LNCAP (cell line): Measurements from ENCODE around the gene DVL2.

ENCODE experiments used
- TF ChIP-seq, protein P1 (sequence below): fragments of 450-650 bp; IDR thresholded peaks from 2 replicates; pipeline ENCODE4 v1.5.1; 2017; ENCODE audit warnings: mild to moderate bottlenecking

DVL2 gene

DNA sequence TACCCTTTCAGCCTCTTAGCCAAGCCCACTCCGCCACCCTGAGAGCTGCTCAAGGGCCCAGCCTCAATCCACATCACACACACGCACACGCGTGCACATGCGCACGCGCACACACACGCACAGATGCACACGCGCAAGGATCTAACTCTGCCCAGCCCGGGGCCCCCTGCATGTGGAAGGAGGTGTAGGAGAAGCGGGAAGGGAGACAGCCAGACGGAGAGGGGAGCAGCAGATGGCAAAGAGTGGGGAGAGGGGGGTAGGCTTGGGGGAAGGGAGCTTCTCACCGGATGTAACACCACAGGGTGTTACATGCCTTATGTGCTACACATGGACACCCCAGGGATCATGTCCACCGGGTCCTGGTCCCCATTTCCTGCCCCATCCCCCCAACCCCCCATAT lies 30.0 kb downstream of the DVL2 start:
- TF ChIP-seq, protein P1, sequence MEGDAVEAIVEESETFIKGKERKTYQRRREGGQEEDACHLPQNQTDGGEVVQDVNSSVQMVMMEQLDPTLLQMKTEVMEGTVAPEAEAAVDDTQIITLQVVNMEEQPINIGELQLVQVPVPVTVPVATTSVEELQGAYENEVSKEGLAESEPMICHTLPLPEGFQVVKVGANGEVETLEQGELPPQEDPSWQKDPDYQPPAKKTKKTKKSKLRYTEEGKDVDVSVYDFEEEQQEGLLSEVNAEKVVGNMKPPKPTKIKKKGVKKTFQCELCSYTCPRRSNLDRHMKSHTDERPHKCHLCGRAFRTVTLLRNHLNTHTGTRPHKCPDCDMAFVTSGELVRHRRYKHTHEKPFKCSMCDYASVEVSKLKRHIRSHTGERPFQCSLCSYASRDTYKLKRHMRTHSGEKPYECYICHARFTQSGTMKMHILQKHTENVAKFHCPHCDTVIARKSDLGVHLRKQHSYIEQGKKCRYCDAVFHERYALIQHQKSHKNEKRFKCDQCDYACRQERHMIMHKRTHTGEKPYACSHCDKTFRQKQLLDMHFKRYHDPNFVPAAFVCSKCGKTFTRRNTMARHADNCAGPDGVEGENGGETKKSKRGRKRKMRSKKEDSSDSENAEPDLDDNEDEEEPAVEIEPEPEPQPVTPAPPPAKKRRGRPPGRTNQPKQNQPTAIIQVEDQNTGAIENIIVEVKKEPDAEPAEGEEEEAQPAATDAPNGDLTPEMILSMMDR, result no peak

- TF ChIP-seq, protein P1, result no peak
These were observed 30.9 kb downstream of the DVL2 start for GRCh38 chr17:7203391-7203790.

DNA sequence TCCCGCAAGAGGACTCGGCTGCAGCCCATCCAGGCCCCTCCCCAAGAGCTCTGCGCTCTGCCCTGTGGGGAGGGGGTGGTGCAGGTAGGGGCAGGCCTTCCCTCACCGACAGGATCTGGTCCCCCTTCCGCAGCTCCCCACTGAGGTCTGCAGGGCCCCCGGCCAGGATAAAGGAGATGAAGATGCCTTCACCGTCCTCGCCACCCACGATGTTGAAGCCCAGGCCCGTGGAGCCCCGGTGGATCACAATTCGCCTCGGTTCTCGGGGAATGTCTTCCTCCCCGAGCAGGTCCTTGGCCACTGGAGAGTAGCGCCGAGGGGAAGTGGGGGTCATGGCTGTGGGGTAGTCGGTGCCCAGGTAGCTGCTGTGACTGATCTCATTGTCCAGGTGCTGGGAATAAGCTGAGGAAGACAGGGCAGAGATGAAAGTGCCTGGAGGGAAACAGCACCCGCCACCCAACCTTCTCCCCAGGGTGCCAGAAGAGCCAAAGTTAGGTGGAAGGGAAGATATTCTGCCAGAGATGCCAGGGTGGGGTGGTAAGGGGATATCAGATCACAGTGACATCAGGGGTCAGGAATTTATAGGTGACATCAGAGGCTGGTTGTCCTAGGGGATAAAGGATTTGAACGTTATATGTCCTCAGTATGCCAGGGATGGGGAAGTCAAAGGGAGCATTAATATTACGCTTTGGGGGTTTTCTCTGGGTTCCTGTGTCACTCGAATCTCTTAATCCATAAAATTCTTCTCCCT lies 37.5 kb downstream of the DVL2 start:
- TF ChIP-seq, protein P1, result no peak

DNA sequence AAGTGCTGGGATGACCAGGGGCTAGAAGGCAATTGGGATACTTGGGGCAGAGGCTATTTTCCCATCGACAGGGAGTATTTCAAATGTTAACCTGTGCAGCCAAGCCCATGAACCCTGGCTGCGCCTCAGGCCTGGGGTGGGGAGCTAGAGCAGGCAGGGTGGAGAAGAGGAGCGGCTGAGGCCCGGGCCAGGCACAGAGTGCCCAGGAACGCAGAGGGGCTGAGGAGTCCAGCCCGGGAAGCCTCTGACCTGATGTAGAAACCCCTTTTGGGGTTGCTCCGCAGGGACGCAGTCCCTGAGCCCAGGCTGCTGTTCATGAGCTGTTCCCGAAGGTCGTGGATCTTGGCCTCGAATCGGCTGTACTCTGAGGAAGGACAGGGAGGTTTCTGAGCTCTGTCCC lies 38.3 kb downstream of the DVL2 start:
- TF ChIP-seq, protein P1, result no peak

DNA sequence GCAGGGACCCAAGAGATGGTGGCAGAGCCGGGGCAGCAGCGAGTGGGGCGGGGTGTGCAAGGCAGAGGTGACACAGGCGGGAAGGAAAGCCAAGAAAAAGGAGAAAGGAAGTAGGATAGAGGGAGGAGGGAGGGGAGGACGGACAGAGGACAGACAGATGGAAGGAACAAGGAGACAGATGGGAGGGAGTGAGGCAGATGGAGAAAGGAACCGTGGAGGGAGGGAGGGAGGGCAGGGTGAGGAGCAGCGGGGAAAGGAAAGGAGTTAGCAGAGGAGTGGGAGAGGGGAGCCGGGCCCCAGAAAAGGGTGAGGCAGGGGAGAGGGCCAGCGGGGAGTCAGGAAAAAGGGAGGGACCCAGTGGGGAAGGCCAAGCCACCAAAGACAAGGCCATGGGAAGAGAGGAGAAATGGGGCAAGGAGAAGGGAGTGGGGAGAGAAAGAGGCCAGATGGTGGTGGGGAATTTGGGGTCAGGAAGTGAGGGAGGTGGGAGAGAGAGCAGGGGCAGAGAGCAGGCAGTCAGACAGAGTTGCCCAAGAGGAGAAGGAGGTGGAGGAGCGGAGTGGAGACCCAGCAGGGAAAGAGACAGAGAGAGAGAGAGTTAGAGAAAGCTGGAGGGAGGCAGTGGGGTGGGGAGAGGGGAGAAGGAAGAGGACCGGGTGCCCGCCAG lies 41.9 kb downstream of the DVL2 start:
- TF ChIP-seq, protein P1, result no peak

- TF ChIP-seq, protein P1, result no peak
These were observed 42.6 kb downstream of the DVL2 start for GRCh38 chr17:7191571-7192270.

DNA sequence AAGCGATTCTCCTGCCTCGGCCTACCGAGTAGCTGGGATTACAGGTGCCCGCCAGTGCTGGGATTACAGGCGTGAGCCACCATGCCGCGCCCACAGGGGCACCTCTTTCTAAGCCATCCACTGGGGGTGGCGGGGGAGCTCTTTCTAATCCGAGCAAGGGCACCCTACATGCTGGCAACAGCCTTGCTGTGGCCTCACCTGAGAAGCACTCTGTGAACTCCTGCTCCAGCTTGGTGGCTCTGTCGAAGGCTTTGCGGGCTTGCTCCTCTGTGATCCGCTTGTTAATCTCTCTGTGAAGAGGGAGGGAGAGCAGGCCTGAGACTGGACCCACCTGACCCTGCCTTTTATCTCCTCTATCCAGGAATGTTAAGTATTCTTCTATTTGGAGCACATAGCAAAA lies 43.2 kb downstream of the DVL2 start:
- TF ChIP-seq, protein P1, result no peak
